ENCODE results near the gene ZBTB7C.

Gene ZBTB7C

DNA sequence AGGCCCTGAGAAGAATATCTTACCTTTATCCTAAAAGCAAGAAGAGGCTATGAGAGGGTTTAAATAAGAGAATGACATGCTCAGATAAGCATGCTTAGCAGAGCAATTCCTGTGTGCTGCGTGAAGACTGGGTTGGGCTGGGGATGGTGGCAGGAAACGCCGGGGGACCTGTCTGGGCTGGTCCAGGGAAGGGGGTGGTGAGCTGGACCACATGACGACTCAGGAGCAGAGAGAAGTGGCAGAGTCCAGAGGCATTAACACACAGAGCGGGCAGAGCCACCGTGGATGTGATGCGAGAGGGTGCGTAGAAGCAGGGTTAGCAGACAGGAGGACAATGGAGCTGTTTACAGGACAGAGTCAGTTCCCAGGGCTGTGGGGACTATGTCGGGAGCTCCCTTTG, 84.5 kb downstream of the ZBTB7C start:
- no peak for DNase-seq (ENCODE audit: low read depth, low spot score)

DNA sequence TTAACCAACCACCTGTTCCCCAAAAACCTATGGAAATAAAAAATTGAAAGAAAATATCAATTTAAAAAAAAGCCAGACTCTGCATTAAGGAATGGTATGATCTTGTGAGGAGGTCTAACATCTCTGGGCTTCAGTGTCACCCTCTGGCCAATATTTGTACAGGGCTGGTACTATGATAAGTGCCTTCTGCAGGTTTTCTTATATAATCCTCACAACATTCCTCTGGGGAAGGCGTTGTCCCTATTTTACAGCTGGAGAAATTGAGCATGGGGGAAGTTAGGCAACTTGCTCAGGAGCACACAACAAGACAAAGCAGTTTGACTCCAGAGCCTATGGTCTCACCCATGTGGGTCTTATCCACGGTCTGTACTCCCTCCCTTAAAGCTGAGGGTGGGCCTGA, 86.0 kb downstream of the ZBTB7C start:
- no peak for DNase-seq (ENCODE audit: low read depth, low spot score)

DNA sequence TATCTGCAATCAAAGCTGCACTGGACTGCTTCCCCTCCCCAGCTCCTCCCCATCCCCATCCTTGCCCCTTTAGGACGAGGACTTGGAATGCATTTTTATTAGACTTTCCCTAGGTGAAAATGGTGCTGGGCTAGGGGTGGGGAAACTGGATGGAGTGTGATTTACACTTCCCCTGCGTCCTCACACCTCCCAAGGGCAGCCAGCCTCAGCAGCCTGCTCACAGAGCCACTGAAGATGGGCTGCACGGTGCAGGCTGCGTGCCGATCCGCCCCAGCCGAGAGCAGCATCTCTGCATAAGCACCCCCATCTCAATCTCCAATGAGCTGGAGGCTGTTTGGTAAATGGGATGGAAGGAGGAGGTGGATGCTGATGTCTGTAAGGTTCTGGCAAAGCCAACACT, 87.6 kb downstream of the ZBTB7C start:
- DNase-seq (ENCODE audit: low read depth, low spot score), result no peak

DNA sequence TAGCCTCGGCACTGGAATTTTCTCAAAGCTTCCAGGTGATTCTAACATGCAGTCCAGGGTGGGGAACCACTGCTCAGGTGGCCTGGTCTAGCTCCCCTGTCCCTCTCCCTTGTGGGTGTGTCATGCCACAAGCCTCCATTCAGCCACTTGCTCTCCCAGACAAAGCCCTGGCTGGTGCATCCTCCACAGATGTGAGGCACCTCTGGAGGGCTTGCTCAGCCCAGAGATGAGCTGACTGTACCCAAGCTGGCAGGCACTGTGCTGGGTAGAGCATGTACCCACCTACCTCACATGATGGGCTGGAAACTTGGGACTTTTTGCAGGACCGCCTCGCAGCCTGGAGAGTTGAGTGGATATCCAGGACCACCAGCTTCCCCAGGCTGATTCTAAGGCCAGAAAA, 88.1 kb downstream of the ZBTB7C start:
- no peak for DNase-seq (ENCODE audit: low read depth, low spot score)

DNA sequence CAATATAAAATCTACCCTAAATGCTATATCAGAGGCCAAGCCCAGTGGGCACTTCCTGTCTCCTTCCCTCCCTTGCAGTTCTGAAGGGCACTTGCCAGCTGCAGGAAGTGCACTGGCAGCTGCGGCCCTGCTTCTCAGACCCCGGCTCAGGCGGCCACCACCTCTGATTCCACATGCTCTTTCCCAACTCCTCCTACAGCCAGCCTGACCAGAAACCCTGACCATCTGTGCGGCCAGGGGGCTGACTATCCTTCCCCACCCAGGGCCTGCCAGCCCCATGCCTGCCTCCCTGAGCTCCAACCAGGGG, 88.6 kb downstream of the ZBTB7C start:
- no peak for DNase-seq (ENCODE audit: low read depth, low spot score)

DNA sequence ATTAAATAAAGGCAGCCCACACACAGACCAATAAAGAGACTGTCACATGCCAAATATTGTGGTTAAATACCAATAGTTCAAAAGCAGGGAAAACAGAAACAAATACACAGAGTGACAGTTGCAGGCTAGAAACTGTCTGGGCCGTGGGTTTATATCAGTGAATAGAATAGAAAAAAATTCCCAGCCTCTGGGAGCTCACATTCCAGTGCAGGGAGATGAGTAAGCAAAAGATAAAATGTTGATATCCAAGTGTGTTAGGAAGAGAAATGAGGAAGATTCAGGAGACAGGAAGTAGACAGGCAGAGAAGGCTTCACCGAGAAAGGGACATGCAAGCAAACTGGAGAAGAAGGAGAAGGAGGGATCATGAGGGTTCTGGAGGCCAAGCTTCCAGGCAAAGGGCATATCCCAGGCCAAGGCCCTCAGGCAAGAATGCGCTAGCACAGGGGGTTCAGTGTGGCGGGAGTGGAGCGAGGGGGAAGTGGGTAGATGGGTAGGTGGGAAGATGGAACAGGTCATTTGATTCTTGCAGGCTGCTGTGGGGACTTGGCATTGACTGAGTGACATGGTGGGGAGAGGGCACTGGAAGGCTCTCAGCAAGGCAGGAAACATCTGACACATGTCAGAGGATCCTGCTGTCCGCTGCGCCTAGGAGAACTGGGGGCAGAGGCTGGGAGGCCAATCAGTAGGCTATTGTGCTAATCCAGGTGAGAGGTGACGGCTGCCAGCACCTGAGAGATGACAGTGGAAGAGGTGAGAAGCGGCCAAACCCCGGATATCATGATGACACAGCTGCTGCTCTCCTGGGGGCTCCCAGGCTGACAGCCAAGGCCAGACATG, 89.2 kb downstream of the ZBTB7C start:
- no peak for DNase-seq (ENCODE audit: low read depth, low spot score)

DNA sequence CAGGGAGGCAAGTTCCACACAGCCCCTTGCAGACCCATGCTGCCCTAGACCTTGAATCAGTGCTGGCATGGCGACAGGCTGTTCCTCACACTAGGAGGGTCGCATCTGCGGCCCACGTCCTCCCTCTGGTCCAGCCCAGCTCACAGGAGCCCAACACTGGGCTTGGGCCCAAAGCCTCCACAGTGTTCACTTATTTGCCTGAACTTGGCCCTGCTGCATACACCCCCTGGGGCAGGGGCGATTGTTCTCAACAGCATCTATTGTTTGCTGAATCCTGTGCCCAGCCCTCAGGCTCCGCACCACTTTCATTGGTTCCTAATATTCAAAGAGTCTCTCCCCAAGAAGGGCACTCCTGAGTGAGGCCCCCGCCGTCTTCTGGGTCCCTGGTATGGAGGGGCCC, 90.7 kb downstream of the ZBTB7C start:
- DNase-seq (ENCODE audit: low read depth, low spot score), result no peak

DNA sequence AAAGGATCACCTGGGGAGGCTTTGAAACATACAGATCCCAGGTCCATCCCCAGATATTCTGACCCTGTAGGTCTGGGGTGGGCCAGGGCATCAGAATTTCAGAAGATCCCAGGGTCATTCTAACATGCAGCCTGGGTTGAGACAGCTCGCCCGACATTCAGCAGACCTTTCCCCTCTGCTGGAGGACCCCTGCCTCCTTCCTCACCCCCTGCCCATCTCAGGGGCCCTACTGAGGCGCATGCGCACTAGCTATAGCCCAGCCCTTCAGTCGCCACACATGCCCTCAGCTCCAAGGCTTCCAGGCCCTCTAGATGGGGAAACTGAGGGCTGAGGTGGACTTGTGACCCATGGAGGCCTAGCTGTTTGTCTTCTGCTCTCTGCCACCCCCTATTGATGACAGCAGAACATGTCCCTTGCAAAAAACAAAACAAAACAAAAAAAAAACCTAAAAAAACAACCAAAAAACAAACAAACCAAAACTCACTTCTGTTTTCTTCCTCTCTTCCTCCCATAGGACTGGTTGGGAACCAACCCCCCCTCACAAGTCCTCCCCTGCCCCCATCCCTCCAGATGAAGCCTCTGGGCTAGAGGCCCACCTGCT, 91.3 kb downstream of the ZBTB7C start:
- no peak for DNase-seq (ENCODE audit: low read depth, low spot score)

DNA sequence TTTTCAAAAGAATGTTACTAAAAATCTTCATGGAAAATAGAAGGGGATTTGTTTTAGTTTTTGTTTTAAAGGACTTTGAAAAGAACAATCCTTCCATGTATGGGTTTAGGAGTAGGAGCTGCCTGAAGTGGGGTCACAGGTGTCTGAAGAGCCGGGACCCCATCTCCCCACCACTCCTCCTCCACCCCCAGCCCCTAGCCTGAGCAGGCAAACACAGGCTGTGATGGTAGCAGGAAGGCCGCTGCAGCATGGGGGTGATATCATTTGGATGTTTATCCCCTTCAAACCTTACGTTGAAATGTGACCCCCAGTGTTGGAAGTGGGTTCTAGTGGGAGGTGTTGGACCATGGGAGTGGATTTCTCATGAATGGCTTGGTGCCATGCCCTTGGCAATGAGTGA, 93.0 kb downstream of the ZBTB7C start:
- no peak for DNase-seq (ENCODE audit: low read depth, low spot score)

DNA sequence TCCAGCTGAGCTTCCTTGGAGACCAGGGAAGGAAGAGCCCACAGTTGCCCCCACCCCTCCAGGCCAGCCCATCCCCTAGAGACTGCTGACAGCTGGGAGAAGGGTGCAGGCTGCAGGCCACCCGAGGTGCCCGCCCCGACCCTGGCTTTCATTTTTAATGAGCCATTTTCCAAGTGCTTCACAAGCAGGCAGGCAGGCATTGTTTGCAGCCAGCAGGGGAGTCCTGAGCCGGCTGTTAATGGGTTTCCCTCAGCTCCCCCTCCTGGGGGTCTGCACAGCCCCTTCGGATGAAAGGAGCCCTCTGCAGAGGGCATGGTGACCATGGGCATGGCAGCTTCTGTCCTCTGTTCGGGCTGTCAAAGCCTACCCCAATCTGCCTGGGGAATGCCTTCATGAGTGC, 94.5 kb downstream of the ZBTB7C start:
- no peak for DNase-seq (ENCODE audit: low read depth, low spot score)

DNA sequence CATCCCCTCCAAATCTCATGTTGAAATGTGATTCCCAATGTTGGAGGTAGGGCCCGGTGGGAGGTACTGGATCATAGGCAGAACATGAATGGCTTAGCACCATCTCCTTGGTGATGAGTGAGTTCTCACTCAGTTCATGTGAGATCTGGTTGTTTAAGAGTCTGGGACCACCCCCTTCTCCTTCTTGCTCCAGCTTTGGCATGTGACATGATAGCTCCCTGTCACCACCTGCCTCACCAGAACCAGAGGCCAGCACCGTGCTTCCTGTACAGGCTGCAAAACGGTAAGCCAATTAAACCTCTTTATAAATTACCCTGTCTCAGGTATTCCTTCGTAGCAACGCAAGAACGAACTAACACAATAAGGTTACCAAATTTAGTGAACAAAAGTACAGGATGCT, 95.4 kb downstream of the ZBTB7C start:
- no peak for DNase-seq (ENCODE audit: low read depth, low spot score)

DNA sequence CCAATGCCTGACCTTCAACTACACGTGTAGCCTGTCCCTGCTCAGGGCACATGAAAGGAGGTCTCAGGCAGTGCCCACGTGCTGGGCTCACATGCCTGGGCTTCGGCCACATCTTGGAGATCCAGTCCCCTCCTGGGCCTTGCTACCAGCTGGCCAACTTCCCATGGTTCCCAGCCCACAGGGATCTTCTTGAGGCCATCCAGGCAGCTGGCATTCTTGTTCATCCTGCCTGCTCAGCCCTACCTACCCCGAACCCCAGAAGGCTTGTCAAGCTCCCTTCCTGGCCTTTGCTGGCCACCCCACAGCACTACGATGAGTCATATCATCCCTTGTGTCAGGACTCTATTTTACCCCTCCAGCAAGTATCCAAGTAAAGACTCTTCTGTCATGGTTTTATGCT, 97.1 kb downstream of the ZBTB7C start:
- DNase-seq (ENCODE audit: low read depth, low spot score), result no peak

DNA sequence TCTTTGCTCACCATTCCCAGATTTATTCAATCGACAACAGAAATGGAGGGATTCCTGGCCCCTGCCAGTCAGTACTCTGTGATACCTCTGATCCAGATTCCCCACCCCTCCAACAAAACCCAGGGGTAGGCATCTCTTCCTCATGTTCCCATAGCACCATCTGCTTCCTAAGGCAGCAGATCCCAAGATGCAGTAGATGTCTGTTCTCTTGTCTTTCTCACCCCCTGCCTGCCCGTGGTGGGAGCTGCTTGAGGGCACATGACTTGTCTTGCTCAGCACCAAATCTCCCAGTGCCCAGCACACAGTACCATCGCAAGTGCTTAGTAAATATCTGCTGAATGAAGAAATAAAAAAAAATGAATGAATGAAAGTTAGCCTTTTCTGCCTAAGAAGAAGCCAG, 98.2 kb downstream of the ZBTB7C start:
- DNase-seq (ENCODE audit: low read depth, low spot score), result no peak

DNA sequence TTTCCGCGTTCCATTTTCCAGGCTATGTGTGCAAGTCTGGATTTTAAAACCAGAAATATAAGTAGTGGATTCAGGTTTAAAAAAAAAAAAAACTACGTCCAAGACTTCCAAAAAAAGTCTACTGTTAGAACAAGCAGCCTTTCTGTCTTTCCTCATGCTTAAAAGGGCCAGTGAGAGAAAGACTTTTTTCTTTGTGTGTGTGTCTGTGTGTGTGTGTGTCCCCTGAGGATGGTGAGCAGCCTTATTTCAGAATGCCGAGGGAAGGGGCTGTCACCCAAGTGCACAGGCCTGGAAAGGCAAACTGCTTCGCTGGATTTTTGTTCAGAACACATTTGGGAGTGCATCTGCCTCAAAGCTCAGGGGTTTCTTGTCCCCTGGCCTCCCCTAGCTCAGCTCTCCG, 98.8 kb downstream of the ZBTB7C start:
- DNase-seq (ENCODE audit: low read depth, low spot score), result no peak

DNA sequence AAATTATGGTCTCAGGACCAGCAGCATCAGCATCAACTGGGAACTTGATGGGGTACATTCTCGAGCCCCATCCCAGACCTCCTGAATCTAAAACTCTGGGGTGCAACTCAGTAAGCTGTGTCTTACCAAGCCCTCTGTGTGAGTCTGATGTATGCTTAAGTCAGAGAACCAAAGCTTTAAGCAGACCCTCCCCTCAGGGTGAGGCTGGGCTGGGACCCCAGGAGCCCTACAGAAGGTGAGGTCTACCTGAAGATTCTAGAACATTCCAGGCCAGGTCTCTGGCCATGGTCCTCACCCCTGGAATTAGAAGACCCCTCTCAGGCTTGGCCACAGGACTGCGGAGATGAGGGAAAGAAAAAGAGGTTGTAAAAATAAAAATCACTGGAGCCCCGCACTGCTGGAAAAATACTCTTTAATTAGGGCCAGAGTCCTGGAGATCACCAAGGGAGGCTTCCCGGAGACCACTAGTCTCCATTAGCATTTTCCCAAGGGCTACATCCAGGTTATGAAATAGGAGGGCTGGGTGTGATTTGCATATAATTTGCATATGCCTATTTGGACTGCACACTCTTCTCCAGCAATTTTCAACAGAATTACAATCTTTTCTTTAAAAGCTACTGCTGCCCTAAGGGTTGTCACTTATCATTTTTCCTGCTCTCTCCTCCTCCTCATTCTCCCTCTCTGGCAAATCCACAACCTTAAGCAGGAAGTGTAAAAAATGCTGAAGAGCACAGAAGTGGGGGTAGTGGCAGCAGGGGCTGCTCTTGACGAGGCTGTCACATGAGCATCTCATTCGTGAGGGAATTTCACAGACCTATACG, 100.2 kb downstream of the ZBTB7C start:
- DNase-seq (ENCODE audit: low read depth, low spot score), result no peak

DNA sequence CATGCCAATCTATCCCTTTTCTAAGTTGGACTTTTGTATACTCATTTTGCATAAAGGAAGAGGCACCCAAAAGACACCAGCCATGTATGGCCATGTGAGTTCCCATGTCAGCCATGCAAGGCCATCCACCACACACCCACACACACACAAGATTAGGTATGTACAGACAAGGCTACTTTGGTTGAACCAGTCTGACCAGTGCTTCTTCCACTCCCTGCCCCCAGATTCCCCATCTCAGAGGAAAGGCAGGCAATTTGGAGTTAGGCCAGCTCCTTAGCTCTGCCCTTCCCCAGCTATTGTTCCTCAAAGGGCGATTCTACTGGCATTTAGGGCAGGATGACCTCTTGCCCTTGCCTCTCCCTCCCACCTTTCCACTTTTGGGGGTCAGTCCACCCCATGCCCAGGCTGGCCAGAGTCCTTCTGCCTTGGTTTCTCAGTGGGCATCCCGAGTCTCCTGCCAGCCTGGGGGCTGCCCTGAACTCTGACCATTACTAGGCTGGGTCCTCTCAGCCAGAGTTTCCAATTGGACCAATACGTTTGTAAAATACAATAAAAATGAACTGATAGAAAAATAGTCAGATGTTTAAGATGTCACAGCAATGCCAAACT, 101.1 kb downstream of the ZBTB7C start:
- no peak for DNase-seq (ENCODE audit: low read depth, low spot score)

DNA sequence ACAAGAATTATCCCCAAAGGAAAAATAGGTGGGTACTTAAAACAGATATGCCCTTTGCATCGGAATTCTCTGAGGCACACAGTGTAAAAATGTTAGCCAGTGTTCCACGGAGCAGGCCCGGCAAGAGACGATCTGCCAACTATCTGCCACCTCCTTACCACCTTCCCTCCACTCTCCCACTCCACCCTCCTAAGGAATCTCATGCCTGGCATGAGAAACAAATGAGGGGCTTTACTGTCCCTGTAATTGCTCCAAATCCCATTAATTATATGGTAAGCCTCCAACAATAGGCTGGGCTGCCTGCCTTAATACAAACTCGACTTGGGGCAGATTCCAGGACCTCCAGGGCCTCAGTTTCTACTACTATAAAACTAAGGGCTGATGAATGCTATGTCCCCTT, 102.3 kb downstream of the ZBTB7C start:
- DNase-seq (ENCODE audit: low read depth, low spot score), result no peak

DNA sequence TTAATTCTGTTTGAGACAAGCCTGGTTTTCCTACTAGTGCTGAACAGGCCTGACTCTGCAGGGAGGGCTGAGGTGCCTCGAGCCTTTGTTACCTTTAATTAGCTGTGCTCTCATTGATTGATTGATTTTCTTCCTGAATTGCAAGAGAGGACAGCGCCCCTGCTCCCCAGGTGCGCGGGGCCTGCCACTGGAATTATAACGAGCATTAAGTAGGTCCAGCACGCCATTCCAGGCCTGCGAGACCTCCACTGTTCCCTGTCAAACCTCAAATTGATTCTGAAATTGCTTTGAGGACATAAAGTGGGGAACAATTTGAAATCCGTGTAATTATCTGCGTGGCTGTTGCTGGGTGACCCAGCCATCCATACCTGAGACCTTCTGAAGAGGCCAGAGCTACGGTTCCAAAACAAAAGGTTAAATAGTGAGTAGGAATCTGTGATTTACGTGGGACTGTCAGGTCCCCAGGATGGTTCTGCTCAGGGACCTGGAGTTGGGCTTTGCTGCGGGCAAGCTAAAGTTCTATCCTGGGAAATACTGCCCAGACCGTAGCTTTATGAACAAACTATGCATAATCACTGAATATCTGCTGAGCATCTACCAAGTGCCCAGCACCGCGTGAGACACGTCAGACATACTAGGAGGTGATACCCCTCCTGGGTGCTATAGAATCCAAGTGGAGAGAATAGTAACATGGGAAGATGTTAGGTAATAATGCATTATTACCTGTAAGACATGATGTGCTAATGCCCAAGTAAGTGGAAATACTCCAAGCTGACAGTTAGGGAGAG, 104.1 kb downstream of the ZBTB7C start:
- DNase-seq (ENCODE audit: low read depth, low spot score), result no peak

DNA sequence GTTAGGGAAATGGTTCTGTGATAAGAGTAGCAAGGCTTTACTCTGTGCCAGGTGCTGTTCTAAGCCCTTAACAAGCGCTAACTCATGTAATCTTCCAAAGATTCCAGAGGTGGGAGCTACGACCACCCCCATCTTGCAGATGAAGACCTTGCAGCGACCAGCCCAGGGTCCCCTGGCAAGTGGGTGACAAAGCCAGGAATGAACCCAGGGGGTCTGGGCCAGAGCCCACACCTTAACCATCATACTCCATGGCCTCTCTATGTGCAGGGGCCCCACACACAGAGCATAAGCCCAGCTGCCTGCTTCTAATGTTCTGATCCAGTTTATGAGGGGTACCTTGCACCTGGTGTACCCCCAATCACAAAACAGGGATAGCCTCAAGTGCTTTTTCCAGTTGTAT, 105.3 kb downstream of the ZBTB7C start:
- no peak for DNase-seq (ENCODE audit: low read depth, low spot score)

DNA sequence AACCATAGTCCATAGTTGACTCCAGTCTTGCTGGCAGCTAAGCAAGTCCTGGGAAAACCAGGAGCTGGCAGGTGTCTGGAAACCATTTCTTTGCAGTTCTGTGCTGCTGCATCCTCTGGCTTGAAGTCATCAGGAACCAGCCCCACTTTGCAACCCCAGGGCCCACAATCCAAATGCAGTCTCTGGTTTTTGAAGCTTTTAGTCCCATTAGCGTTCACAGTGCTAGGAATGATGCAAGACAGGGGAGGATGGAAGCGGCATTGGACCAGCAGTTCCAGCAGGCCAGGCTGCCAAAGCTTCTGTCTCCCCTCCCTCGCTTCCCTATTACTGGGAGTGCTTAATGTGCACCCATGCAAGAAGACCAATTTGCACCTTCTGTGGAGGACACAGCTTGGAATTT, 106.4 kb downstream of the ZBTB7C start:
- no peak for DNase-seq (ENCODE audit: low read depth, low spot score)

DNA sequence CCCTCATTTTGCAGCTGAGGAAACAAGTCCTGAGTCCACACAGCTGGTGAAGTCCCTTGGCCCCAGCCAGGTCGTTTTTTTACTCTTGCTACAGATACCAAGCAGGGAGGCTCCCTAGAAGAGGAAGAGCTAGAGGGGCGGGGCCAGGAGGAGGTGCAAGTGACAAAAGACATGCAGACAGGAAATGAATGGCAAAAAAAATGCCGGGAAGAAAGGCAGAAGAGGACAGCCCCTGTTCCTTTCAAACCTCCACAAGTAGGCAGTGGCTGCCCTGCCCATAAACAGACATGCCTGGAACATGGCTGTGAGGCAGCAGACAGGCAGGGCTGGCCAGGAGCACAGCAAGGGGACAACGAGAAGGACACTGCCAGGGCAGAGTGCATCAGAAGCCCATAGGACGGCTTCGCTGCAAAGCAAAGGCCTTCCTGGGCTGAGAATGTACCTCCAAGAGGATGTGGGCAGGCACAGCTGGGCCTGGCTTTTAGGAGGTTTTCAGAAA, 108.7 kb downstream of the ZBTB7C start:
- DNase-seq (ENCODE audit: low read depth, low spot score), result no peak

DNA sequence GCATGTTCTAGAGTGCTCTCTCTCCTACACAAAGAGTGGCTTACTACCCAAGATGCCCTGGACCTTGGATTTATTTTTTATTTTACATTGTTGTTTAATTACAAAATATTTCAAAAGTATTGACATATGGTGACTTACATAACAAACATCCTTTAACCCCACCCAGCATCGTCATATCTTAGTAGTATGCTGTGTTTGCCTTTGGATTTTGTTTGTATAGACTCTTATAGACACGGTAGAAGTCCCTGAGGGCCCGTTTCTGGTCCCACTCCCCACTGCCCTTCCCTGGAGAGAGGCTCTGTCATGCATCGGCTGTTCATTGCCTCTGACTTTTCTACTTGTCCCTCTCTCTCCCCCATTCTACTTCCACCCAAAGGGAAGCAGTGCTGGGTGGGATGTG, 112.0 kb downstream of the ZBTB7C start:
- no peak for DNase-seq (ENCODE audit: low read depth, low spot score)

Data from activated CD4-positive, CD25-positive, alpha-beta regulatory T cell treated with anti-CD3 and anti-CD28 coated beads, Interleukin-2, amount 50 U/mL, for 16 hours (primary cell).